Measurements from ENCODE around the gene CAPN8. TPM values are rescaled to one million over a fixed set of nuclear protein-coding genes. Genes with fewer than 3 reads are reported as not detected.

The CAPN8 gene
- total and polyA plus RNA-seq, 11 donors, result not detected

GRCh38 chr1:223702735-223703667 lies 37.5 kb upstream of the CAPN8 start:
- Histone ChIP-seq H3K9me3 (no peaks in the 10 kb centered on the region), H3K27ac (no peak overlapping the region), H3K4me1 (peaks cover 3 to 64% (median 38%) of the 10 kb centered on the region in 12 donors), H3K4me3 (no peak overlapping the region), H3K27me3 (no peaks in the 10 kb centered on the region), H3K36me3 (no peaks in the 10 kb centered on the region)
- no peak for ATAC-seq
- intact Hi-C loops (cut with DNase I), result loop anchor here in 1 of 10 donors (10.0 kb wide), 1 partner anchor 142 kb away; the partner anchor contains the start of gene TP53BP2
- no peak for DNase-seq
- no peak for TF ChIP-seq POLR2A (IDR thresholded peaks at IDR 0.05)
- no peak for TF ChIP-seq CTCF (IDR thresholded peaks at IDR 0.05)
- 92 to 96% (median 93%) methylated on average over 4 of the region's 4 CpGs for WGBS, 4 donors

- no peak overlapping the region for H3K4me3 ChIP-seq
- peak overlapping the region in 7 of 12 donors; percentile 16 to 49 (median 38) for H3K27ac ChIP-seq
- no peak for TF ChIP-seq CTCF (IDR thresholded peaks at IDR 0.05)
- TF ChIP-seq POLR2A (IDR thresholded peaks at IDR 0.05), result no peak
- WGBS, 4 donors, result 57 to 81% (median 73%) methylated on average over 4 to 8 of the region's 8 CpGs
- peaks cover 0 to 46% (median 19%) of the 10 kb centered on the region in 12 donors for H3K4me1 ChIP-seq
- H3K9me3 ChIP-seq, result no peaks in the 10 kb centered on the region
- DNase-seq (peak in 1 of 5 donors; percentile 56), ATAC-seq (peak in 3 of 4 donors; percentile 16 to 58 (median 51))
- no peaks in the 10 kb centered on the region for H3K27me3 ChIP-seq
- H3K36me3 ChIP-seq, result no peaks in the 10 kb centered on the region
- intact Hi-C loops (cut with DNase I), result loop anchor here in 2 of 10 donors (2.0 to 10.0 kb wide), 2 partner anchors 48 to 144 kb away; partner anchors contain the start of gene TP53BP2 (in 1 of the 2)
Measured at GRCh38 chr1:223700942-223701637, 35.6 kb upstream of the CAPN8 start.

- intact Hi-C loops (cut with DNase I), result loop anchor here in 2 of 10 donors (2.0 to 10.0 kb wide), 2 partner anchors 48 to 144 kb away; partner anchors contain the start of gene TP53BP2 (in 1 of the 2)
- no peaks in the 10 kb centered on the region for H3K36me3 ChIP-seq
- no peak for DNase-seq
- no peaks in the 10 kb centered on the region for H3K9me3 ChIP-seq
- ATAC-seq, result no peak
- no peak overlapping the region for H3K4me3 ChIP-seq
- peaks cover 0 to 40% (median 12%) of the 10 kb centered on the region in 12 donors for H3K4me1 ChIP-seq
- 72 to 90% (median 78%) methylated on average over 5 of the region's 5 CpGs for WGBS, 4 donors
- H3K27ac ChIP-seq, result peak overlapping the region in 6 of 12 donors; percentile 16 to 49 (median 34)
- no peaks in the 10 kb centered on the region for H3K27me3 ChIP-seq
- TF ChIP-seq CTCF (IDR thresholded peaks at IDR 0.05) (no peak), POLR2A (IDR thresholded peaks at IDR 0.05) (no peak)
Measured at GRCh38 chr1:223700388-223700918, 35.0 kb upstream of the CAPN8 start.
